ELF-1 (cell line): ENCODE data around the gene IFIH1.

ENCODE experiments used
- DNase-seq: peaks from one replicate; pipeline ENCODE4 v3.0.0-alpha.2; 2016; ENCODE audit warnings: low read depth, low spot score

Gene IFIH1

DNA sequence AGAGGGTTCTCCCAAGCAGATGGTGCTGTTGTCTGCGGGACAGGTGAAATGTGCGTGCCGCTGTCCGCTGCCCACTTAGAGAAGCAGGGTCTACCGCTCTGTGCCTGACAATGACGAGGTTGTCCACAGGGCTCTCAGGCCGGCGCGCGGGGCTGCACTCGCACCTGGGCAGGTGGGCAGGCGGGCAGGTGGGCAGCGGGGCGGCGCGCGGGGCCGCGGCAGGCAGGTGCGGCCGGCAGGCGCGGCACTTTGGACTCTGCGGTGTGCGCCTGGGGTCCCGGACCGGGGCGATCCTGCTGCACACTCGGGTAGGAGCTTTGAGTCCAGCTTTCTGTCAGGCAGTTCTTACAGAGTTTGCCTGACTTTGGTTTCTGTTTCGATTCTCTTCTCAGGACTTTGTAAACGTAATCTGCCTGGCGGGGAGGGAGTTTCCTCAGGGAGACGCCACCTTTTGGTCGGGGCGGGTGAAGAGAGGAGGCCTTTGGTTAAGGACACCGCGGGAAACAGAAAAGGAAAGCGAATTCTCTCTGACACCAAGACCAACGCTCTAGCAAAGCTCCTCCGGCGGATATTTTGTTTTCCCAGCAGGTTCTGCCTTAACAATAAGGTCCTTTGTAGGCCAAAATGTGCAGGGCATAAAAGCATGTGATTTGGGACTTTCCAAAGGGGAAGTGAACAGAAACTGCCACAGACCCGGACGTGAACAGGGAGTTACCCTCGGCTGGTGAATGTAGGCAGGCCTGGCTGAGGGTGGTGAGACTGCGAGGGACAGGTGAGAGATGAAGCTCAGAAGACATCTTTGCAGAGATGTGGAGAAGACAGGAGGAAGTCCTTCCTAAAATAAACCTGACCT, at the start of gene IFIH1:
IFIH1 (minus strand) TSS at position 357 of the 853 bp plus-strand sequence. CDS start 377 bp downstream, outside the sequence.
- peak; percentile 66 for DNase-seq

DNA sequence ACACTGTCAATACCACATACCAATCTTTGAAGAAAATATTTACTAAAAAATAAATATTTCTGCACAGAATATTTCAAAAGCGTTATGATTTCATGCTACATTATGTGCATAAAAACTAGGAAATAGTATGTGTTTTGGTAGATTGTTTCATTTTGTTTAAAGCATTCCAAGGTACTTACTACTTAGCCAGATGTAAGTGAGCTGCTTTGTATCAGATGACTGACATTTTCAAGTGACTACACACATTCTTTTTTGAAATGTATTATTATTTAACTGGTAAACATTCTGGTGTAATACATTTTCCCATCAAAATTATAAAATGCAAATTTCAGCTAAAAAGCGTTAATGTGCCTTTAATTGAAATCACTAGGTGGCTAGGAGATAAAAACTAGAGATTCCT, 46.9 kb upstream of the IFIH1 start:
- DNase-seq, result no peak

DNA sequence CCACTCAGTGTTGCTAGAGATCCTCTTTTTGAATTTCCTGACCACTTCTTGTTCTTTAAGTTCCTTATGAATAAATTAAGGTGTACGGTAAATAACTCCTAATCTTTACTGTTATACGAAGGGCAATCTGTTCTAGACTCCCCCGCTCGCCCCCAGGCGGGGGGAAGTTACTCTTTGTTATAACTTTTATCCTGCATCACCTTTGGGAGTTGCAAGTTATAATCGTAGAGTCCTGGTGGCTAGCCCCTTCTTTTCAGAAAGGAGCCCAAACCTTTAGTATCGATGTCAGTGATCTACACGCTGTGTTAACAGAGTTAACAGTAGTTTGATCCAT, 26.1 kb upstream of the IFIH1 start:
- DNase-seq, result no peak

DNA sequence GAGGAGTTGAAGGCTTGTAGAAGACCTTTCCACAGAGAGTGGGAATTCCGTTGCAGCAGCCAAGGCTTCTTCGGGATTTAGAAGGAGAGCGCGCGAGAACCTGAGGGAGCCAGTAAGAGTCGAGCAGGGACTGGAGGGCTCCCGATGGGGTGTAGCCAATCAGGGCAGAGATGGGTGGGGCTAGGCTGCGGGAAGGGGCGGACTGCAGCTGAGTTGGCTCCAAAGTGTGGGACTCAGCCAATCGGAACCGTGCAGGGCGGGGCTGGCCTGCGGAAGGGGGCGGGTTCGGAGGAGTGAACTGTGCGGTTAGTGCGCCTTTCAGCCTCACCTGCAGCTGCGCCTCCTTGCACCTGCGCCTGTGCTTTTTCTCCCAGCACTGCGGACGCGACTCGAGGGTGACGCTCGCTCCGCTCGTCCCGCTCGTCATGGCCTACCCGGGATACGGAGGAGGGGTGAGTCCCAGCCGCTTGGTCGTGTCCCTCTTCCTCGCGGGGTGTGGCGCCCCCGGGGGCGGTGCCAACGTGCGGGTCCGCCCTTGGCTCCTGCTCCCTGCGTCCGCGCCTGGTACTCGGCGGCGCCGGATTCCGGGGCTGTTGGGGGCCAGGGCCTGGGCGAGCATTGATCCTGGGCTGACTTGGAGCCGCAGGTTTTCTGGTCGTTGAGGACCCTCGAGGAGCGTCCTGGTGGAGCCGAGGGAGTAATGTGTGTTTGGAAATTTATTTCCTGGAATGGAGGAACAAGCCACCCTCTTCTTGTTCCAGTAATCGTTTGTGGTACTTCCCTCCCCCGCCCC, 25.5 kb upstream of the IFIH1 start, which contains the start of gene GCA:
GCA (plus strand) TSS at position 309 of the 793 bp plus-strand sequence; CDS start at position 426, 117 bp downstream.
- peak; percentile 96 for DNase-seq

- DNase-seq, result no peak
Observed at GRCh38 chr2:162343492-162343823, 25.0 kb upstream of the IFIH1 start.

GRCh38 chr2:162342841-162343240, 24.4 kb upstream of the IFIH1 start:
- DNase-seq, result no peak

DNA sequence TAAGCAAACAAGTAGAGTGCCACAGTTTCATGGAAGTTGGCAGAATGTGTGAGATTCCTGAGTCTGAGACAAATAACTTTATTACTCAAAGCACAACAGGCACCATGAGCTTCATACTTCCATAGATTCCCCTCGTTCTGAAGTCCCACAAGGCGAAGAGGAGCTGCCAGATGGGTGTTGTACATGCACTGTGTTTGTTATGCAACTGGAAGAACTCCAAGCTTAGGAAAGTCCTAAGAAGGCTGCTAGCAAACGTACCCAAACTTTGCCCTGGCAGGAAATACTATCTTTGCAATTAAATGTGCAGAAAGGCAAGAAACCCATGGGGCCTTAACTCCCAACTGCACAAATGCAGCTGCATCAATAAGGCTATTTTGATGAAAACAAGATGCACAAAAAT, 23.8 kb upstream of the IFIH1 start:
- no peak for DNase-seq

DNA sequence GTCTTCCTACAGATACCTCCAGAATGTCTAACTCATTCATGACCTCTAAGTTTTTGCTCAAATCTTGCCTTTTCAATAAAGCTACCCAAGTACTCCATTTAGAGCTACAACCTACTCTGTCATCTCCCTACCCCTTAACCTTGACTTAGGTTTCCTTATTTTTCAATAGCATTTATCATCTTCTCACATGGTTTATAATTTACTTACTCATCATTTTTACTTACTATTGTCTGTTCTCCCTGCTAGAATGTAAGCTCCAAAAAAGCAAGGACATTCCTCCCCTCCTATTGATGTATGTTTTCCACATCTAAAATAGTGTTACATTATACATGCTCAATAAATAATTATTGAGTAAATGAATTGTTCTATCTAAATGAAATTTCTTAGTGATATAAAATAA, 22.3 kb upstream of the IFIH1 start:
- DNase-seq, result no peak

GRCh38 chr2:162337868-162338267, 19.4 kb upstream of the IFIH1 start:
- DNase-seq, result no peak

- no peak for DNase-seq
Observed at GRCh38 chr2:162333968-162334367, 15.5 kb upstream of the IFIH1 start.

DNA sequence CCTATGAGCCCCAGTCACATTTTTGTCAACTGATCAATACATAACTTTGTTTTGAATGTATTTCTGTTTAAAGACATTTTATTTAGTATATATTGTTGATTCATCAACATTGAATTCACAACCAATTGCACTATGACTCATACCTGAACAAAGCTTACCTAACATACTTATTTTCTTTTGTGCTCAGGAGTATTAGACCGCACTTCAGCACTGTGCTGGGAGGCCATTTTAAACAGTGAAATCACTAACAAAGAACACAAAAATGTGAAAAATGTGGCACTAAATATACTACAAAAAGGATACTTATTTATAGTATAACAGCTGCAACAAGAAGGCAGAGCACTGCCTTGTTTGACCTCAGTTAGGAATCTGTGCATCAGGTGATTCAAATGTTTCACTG, 12.4 kb upstream of the IFIH1 start:
- DNase-seq, result no peak

DNA sequence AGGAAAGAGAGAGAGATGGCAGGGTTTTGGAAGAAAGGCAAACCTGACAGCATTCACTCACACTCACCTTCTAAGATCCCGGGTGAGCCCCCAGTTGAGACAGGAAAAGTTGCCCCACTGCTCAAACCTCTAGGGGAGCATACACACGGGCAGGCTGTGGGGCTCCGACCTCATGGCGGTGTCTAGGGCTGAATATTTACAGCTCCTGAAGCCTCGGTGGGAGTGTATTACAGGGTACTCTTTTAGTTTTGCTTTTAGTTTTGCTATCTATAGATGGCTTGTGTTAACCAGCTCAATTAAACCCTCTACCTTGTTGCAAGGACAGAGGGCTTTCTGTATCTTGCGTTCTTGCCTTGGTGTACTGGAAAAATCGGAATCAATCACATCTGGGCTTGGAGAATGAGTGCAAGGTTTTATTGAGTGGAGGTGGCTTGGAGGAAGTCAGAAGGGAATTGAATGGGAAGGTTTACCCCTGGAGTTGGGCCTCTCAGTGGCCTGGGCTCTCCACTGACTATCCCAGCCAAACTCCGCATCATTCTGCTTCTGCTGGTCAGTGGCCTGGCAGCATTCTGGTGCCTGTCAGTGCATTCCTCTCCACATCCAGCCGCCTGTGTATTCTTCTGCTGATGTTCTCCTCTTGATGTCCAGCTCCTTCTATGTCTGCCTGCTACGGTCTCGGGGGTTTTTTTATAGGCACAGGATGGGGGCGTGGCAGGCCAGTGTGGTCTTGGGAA, 10.1 kb upstream of the IFIH1 start:
- no peak for DNase-seq

DNA sequence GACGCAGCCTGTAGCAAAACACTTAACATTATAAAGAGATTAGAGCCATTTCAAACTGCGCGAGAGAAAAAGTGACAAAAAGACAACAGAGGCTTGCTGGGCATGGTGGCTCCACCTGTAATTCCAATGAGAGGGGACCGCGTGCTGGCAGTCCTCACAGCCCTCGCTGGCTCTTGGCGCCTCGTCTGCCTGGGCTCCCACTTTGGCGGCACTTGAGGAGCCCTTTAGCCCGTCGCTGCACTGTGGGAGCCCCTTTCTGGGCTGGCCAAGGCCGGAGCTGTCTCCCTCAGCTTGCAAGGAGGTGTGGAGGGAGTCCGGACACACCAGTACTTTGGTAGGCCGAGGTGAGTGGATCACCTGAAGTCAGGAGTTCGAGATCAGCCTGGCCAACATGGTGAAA, 9.3 kb upstream of the IFIH1 start:
- DNase-seq, result no peak

- DNase-seq, result no peak
Observed at GRCh38 chr2:162327134-162327769, 8.8 kb upstream of the IFIH1 start.

DNA sequence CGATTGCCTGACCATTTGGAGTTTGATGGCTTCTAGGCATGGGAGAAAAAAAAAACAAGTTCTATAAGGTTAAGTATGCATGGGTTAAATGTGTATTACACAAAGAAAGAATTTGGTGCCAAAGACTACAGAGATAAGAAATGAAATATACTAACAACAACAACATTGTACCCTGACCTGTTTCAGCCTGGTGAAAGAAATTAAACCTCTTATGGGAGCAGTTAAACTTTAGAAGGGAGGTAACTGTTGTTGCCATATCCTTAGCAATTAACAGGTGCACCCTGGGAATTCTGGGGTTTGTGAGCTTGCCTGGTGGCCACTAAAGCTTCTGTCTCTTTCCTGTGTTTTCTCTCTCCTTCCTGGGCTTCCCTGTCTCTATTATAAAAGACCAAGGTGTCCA, 6.5 kb upstream of the IFIH1 start:
- no peak for DNase-seq

DNA sequence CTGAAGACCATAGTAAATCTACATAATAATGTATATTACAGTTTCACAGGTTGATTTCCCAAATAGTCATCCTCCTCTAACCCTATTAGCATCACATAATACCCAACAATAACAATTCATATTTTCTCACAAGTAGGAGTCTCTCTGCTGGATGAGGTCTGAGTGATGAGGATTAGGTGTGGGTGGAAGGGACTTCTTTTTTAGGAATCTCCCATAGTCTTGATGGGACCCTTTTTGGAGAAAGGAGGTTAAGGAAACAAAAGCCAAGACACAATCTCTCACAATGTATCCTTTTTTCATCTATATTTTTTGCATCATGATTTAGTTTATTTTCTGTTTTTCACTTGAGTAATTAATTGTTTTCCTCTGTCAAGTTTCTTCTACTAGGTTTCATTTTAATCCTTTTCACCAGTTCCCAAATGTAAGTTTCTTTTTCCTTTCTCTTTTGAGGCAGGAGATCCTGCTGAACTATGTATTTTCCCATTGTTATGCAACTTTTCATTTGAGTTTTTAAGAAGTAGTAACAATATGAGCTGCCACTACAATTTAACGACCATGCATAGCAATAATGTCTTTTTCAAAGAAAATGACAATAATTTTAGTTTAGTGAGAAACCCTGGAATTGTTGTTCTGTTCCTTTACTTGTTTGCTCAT, 2.5 kb upstream of the IFIH1 start:
- DNase-seq, result no peak

GRCh38 chr2:162317861-162318327, 590 bp downstream of the IFIH1 start:
- peak; percentile 22 for DNase-seq

DNA sequence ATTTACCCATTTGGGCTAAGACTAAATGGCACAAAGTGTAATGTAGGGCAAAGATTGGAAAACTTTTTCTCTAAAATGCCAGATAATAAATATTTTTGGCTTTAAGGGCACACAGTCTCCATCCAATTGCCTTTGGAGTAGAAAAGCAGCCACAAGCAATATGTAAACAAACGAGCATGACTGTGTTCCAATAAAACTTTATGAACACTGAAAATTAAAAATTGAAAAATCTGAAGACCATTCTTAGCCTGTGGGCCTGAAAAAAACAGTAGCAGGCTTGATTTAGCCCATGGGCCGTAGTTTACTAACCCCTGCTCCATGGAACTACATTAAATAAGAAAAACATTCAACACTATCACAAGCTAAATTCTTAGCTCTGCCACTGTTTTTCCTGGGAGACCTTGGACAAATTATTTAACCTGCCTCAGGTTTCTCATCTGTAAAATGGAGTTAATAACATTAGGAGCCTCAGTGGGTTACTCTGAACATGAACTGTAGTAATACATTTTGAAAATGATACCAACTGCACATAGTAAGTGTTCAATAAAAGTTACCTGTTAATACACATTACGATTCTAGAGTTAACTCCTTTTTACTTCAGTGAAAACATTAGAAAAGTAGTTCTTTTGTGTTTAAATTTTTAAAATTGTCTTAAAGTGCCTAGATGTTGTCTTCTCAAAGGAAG, 1.3 kb downstream of the IFIH1 start:
- no peak for DNase-seq

DNA sequence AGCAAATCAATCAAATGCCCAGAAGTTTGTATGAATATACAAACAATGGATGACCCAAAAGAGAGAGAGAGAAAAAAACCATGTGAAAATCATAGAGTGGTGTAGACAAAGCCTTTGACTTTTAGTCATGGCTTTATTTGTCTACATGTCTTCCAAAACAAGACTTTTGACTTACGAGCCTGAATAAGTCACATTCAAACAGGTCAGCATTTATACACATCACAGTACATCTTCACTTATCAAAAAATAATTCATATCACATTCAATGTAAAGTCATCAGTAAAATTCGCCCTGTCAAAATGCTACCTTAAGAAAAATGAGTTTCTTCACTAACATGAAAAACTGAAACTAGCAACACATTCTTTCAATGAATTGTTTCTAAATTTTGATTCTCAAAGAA, 1.9 kb downstream of the IFIH1 start:
- no peak for DNase-seq

DNA sequence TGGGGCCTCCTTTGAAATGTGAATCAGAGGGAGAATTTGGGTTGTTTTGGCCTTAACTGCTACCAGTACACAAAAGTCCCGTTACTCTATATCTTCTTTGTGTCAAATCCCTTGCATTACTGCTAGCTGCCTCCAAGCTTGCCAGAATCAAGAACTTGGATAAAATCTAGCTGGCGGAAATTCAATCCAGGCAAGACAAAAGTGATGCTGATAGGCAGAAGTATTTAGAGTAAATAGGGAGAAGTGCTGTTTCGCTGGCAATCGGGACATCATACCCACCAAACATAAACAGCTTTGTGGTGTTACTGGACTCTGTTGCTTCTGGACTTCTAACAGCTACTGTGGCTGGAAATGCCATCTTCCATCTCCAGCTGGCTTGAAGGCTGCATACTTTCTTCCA, 2.5 kb downstream of the IFIH1 start:
- DNase-seq, result no peak

GRCh38 chr2:162312853-162313252, 5.6 kb downstream of the IFIH1 start:
- DNase-seq, result no peak
